HG03064 (cell line): ENCODE results near the gene PEF1.
"Not testable (repeated sequence)": the region's sequence is repeated elsewhere in the genome, so short reads cannot be mapped to it uniquely, and the experiment has no call there.

Experiments
- ATAC-seq: cut with Tn5 transposase; IDR thresholded peaks from one replicate; pipeline ENCODE4 v1.9.1; 2021; ENCODE audit warnings: low read depth; ENCODE audit not compliant: unreplicated experiment

The PEF1 gene

DNA sequence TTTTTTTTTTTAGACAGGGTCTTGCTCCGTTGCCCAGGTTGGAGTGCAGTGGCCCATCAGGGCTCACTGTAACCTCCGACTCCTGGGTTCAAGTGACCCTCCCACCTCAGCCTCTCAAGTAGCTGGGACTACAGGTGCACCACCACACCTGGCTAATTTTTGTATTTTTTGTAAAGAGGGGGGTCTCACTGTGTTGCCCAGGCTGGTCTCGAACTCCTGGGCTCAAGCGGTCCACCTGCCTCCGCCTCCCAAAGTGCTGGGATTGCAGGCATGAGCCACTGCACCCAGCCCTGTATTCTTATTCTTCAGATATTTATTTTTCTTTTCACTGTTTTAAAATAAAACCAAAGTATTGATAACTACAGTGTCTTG, 57.4 kb downstream of the PEF1 start:
- ATAC-seq, result not testable (repeated sequence)

DNA sequence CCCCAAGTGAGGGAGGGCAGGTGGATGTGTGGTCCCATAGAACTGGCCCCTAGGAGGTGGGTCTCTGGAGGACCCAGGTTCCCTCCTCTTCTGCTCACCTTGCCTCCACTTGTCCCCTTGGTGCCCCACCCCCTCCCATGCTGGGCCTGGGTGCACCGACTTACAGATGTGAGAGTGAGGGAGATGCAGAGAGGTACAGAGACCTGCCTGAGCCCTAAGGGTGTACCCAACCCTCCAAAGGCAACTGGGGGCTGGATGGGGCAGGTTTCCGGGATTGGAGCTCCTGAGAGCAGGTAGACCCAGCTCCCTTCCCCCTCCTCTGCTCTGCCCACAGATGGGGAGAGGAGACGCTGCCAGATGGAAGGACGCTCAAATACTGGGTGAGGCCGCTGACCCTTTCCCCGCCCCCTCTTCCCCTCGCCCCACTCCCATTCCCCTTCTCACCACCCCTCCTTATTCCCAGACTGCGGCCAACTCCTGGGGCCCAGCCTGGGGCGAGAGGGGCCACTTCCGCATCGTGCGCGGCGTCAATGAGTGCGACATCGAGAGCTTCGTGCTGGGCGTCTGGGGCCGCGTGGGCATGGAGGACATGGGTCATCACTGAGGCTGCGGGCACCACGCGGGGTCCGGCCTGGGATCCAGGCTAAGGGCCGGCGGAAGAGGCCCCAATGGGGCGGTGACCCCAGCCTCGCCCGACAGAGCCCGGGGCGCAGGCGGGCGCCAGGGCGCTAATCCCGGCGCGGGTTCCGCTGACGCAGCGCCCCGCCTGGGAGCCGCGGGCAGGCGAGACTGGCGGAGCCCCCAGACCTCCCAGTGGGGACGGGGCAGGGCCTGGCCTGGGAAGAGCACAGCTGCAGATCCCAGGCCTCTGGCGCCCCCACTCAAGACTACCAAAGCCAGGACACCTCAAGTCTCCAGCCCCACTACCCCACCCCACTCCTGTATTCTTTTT, 58.0 kb downstream of the PEF1 start:
- no peak for ATAC-seq

DNA sequence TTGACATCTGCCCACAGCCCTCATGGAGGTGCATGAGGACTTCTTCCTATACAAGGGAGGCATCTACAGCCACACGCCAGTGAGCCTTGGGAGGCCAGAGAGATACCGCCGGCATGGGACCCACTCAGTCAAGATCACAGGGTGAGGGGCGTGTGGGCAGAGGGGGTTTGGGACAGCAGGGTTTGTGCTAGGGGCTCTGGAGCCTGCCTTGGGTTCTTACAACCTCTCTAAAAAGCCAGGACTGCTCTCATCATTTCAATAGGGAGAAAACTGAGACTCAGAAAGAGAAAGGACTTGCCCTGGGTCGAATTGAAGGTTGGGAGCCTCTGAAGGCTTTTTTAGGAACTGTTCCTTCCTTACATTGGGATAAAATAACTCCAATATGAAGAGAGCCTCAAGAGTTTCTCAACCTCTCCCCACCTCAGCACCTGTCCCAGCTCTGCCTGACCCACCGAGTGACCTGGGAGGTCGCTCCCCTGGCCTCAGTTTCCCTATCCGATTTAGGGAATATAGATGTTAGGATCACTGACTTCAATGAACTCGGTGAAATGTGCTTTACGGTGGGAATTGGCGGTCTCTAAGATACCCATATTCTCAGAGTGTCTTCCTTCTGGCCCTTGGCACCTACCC, 58.8 kb downstream of the PEF1 start:
- no peak for ATAC-seq

DNA sequence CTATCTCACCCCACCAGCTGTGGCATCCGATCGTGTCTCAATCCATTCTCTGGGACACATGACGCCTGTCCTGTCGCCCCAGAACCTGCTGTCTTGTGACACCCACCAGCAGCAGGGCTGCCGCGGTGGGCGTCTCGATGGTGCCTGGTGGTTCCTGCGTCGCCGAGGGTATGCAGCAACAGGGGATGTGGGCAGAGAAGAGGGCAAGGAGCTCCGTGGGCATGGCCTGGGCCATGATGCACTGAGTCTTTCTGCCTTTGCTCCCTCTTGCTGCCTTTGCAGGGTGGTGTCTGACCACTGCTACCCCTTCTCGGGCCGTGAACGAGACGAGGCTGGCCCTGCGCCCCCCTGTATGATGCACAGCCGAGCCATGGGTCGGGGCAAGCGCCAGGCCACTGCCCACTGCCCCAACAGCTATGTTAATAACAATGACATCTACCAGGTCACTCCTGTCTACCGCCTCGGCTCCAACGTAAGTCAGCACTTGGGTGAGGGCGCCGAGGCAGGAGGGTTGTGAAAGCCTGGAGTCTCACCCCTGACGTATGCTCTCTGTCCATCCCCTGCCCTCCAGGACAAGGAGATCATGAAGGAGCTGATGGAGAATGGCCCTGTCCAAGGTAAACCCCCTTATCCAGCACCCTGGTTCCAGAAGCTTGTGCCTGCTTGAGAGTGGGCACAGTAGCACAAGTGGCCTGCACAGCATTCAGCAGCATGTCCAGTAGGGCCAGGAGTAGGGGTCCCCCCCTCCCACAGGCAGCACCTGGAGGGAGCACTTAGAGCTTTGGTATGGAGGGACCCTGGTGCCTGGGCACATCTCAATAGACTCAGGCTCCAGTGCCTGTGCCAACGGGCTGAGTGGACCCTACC, 59.6 kb downstream of the PEF1 start:
- ATAC-seq, result no peak

DNA sequence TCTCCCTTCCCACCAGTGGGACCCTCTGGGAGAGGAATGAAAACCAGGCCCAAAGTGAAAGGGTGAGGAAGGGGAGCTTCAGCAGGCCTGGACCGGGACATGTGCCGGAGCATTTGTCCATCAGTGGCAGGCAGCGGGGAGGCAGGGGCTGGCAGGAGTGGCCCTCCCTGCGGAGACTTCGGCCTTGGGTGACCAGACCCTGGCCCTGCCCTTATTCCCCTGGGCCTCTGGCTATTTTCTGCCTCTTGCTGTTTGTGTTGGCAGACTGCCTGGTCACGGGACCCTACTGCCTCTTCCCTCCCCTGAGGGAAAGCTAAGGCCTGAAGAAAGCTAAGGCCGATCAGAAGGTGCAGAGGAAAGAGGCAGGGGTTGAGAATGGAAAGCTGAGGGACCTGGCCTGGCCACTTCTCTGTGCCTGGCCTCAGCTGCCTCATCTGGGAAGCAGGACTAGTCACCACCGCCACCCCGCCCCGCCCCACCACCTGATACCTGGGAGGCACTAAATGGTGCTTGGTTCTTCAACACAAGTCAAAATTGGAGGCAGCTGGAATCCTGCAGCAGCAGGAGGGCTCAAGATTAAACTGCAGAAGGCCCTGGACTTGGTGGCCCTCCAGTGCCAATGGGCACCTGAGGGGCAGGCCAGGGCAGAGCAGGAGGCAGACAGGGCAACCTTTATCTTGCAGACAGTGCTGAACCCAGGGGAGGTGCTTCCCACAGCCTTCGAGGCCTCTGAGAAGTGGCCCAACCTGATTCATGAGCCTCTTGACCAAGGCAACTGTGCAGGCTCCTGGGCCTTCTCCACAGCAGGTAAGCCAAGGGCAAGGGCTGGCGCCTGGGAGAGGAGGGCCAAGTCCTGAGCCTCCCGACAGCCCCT, 60.4 kb downstream of the PEF1 start:
- no peak for ATAC-seq

DNA sequence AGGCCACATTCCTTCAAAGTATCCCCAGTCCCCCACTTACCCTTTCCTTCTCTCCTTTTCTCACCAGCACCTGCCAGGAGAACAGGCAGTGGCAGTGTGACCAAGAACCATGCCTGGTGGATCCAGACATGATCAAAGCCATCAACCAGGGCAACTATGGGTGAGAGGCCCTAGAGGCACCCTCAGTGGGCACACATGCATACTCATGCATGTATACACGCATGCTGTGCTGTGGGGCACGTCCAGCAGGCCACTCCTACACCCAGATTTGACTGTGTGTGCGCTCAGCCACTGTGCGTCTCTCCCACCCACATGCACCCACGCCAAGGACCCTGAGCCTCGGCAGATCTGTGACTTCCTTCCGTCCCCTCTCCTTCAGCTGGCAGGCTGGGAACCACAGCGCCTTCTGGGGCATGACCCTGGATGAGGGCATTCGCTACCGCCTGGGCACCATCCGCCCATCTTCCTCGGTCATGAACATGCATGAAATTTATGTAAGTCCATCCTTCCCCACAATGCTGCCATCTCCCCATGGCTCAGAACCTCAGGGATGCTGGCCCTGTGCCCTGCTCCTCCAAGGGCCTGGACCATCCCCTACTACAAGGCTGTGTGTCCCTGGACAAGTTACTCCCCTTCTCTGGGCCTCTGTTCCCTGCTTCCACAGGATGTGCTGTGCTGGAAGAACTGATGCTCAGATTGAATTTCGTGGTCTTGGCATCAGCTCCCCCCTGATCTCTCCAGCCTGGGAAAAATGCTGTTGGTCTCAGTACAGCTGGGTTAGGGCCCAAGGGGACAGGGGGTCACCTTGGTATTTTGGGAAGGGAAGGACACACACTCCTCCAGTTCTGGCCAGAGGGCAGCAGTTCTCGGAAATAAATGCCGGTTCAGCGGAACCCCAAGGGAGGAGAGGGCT, 61.3 kb downstream of the PEF1 start:
- no peak for ATAC-seq

DNA sequence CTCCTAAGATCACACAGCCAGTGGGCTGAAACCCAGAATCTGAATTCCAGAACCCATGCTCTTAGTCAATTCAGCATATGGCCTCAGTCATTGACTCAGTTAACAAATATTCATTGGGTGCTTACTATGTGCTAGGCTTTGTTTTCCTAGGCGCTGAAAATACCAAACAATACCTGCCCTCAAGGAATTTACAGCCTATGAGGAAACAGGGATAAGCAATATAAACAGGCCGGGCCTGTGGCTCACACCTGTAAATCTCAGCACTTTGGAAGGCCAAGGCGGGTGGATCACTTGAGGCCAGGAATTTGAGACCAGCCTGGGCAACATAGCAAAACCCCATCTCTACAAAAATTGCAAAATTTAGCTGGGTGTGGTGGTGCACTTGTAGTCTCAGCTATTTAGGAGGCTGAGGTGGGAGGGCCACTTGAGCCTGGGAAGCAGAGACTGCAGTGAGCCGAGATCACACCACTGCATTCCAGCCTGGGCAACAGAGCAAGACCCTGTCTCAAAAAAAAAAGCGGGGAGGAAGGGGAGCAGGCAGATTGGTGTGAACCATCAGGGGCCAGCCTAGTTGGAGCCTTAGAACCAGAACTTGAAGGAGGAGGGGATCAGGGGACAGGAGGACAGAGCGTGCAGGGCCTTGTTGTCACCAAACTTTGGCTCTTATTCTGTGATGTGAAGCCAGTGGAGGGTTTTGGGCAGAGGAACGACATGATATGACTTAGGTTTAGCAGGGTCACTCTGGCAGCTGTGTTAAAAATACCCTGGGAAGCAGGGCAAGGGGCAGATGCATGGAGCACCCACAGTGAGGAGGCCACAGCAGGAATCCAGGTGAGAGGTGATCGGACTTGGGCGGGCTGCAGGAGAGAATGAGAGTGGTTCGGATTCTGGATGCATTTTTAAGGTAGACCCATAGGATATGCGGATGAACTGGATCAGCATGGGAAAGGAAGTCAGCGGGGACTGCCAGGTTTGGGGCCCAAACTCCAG, 62.6 kb downstream of the PEF1 start:
- ATAC-seq, result no peak

DNA sequence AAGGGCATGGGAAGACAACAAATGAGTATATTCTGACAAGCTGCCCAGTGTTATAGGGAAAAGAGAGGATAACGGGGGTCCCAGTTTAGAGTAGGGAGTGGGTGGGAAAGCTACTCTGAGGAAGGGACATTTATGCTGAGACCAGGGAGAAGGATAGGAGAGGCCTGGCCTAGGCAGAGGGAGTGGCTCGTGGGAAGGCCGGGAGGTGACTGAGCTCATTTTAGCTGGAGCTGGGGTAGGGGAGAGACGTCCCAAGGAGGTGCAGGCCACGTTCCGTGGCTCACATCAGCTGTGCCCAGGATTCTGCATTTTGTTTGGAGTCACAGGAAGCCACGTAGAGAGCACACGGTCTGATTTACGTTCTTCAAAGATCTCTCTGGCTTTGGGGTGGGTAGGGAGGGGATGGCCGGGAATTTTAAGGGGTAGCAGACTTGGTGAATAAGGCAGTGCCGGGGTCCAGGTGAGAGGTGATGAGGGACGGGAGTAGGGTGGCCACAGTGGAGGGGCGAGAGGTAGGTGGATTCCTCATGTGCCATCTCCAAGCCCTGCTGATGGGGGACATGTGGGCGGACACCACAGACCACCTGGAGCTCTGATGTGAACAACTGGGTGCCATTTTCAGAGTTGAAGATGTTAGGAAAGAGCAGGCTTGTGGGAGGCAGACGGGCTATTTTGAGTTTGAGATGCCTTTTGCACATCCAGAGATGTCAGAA, 63.6 kb downstream of the PEF1 start:
- no peak for ATAC-seq

DNA sequence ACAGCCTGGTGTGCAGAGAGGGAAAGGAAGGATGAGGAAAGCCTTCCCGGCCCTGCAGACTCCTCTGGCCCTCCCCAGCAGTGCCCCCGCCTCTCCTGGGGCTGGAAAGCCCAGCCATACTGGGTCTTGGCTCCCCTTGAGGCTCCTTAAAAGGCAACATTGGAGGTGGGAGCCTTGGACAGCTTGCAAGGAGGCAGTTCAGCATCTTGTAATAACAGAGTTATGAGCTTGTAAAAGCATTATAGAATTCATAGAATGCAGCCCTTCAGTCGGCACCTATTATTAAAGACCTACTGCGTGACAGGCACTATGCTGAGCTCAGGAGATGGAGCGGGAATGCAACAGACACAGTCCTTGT, 64.2 kb downstream of the PEF1 start:
- ATAC-seq, result no peak
